ENCODE data around the gene ARID1B.

DNA sequence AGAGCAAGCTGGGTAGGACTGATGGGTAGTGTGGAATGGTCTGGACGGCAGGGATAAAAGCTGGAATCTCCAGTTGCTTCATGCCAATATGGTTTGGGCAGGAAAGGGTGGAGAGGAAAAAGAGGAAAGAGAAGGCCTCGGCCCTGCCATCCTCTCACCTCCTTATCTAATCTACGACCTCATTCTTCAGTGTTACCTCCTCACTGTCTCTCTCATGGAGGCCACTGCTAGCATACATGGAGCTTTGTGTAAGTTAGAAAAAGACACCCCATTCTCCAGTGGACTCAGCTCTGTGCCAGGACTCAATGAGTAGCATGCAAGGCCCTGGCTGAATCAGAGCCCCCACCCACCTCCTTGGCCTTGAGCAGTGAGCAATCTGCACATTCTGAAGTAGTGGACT, 6.1 kb upstream of the ARID1B start:
- TF ChIP-seq, protein P1, sequence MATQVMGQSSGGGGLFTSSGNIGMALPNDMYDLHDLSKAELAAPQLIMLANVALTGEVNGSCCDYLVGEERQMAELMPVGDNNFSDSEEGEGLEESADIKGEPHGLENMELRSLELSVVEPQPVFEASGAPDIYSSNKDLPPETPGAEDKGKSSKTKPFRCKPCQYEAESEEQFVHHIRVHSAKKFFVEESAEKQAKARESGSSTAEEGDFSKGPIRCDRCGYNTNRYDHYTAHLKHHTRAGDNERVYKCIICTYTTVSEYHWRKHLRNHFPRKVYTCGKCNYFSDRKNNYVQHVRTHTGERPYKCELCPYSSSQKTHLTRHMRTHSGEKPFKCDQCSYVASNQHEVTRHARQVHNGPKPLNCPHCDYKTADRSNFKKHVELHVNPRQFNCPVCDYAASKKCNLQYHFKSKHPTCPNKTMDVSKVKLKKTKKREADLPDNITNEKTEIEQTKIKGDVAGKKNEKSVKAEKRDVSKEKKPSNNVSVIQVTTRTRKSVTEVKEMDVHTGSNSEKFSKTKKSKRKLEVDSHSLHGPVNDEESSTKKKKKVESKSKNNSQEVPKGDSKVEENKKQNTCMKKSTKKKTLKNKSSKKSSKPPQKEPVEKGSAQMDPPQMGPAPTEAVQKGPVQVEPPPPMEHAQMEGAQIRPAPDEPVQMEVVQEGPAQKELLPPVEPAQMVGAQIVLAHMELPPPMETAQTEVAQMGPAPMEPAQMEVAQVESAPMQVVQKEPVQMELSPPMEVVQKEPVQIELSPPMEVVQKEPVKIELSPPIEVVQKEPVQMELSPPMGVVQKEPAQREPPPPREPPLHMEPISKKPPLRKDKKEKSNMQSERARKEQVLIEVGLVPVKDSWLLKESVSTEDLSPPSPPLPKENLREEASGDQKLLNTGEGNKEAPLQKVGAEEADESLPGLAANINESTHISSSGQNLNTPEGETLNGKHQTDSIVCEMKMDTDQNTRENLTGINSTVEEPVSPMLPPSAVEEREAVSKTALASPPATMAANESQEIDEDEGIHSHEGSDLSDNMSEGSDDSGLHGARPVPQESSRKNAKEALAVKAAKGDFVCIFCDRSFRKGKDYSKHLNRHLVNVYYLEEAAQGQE (IDR thresholded peaks at IDR 0.05; ENCODE audit: insufficient read depth in 1 of 2, low read depth in 2 of 2, low read length in 2 of 2): no peak
- no peak for TF ChIP-seq TAF1 (IDR thresholded peaks at IDR 0.05; ENCODE audit: borderline replicate concordance, insufficient read depth, low read length)
- TF ChIP-seq POLR2AphosphoS5 (IDR thresholded peaks at IDR 0.05; ENCODE audit: low read depth, low read length): no peak
- TF ChIP-seq SIN3A (IDR thresholded peaks at IDR 0.05; ENCODE audit: borderline replicate concordance, insufficient read depth, low read length): no peak
- no peak for TF ChIP-seq FOXP2 (optimal IDR thresholded peaks at IDR 0.05; ENCODE audit: borderline replicate concordance, extremely low read depth, extremely low read length, insufficient read depth)
